HG02610 (cell line): ENCODE measurements around the gene ACTRT3.

Experiments
- ATAC-seq: cut with Tn5 transposase; IDR thresholded peaks from one replicate; pipeline ENCODE4 v1.9.1; 2021; ENCODE audit warnings: mild to moderate bottlenecking, moderate library complexity; ENCODE audit not compliant: unreplicated experiment

The ACTRT3 gene

DNA sequence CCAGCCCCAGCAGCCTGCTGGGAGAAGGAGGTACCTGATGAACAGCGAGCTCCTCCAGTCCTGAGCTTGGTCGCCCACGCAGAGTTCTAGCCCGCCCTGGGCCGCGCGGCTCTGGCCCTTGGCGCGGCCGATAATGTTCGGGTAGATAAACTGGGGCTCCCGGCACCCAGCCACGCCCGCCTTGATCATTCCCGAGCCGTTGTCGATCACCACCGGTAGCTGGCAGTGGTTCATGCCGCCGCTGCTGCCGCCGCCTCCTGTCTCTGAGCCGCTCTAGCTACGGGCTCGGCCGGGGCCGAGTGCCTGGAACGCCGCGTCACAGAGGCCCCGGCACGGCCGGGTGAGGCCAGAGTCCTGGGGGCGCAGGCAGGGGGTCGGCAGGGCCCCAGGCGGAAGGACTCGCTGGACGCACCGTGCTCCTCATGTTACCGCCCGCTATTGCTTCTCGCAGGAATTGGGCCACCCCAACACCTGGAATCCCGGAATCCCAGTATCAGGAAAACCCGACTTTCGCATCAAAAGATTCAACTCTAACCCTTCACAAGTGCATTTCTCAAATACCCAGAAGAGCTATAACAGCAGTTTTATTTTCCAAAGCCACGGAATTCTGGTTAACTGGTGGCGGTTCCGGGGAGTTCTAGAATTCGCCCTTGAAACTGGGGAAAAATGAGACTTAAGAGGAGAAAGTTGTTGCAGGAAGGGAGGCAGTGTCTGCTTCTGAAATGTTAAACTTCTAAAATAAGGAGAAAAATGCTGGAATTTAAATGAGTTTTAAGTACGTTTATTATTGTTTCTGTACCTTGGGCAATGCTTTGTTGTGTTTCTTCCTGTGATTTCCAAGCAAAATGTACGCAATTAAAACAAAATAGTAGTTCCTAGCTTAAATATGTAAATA lies at the start of gene ACTRT3:
ACTRT3 (minus strand) TSS at position 275 of the 895 bp plus-strand sequence; CDS start at position 234, 41 bp downstream.
- ATAC-seq, result peak; percentile 28

DNA sequence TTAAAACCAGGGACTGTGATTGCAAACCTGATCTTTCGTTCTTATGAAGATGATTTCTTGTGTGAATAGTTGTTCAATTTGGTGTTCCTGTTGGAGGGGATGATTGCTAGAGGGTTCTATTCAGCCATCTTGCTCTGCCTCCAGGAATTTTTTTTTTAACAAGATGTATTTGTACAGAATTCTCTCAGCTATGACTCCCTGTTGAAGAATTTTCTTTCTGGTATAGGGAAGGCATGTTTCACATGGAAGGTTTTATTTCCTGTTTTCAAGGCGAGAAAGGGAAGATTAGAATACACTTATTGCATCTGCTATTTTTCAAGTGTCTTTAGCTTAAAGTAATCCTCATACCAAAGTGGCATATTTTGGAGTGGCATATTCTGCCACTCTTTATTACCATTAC lies 49.0 kb upstream of the ACTRT3 start:
- no peak for ATAC-seq

DNA sequence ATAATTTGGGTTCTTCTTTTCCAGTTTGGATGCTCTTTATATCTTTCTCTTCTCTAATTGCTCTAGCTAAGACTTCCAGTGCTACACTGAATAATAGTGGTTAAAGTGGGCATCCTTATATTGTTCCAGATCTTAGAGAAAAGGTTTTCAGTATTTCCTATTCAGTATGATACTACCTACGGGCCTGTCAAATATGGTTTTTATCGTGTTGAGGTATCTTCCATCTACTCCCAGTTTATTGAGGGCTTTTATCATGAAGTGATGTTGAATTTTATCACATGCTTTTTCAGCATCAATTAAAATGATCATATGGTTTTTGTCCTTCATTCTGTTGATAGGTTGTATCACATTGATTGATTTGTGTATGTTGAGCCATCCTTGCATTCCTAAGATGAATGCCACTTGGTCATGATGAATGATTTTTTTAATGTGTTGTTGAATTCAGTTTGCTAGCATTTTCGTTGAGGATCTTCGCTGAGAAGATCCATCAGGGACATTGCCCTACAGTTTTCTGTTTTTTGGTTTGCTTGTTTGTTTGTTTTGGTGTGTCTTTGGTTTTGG lies 46.3 kb upstream of the ACTRT3 start:
- no peak for ATAC-seq

DNA sequence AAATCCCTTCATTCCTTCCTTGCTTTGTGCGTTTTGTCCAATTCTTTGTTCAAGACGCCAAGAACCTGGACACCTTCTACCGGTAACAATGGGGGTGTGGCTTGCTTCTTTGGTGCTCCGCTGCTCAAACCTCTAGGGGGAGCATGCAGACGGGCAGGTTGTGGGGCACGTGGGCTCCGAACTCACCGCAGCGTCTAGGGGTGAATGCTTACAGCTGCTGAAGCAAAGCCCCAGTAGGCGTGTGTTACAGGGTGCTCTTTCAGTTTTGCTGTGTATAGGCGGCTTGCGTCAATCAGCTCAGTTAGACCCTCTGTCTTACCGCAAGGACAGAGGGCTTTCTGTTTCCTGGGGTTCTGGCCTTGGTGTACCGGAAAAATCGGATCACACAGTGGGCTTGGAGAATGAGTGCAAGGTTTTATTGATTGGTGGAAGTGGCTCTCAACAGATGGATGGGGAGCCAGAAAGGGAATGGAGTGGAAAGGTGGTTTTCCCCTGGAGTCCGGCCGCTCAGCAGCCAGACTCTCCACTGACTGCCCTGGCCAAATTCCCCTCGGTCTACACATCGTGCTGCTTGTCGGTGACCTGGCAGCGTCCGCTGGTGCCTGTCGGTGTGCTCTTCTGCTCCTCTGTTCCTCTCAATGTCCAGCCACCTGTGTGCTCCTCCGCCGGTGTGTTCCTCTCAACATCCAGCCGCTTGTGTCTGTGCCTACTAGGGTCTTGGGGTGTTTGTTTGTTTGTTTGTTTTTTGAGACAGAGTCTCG lies 44.6 kb upstream of the ACTRT3 start:
- peak; percentile 93 for ATAC-seq

DNA sequence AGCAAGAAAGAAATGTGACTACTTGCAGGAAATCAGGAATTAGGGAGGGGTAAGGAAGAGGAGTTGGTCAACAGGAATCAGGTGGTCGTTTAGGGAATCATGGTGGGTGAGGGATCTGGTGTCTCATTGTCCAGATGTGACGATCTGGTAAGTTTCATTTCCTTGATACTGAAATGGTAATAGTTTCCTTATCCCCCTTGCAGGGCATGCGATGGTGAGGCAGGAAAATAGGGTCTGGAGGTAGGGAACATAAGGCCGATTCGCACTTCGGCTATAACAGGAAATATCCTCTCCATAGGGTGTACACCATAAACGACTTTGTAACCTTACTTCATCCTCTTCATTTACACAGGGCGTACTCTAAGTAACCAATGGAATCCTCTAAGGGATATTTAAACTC lies 43.9 kb upstream of the ACTRT3 start:
- ATAC-seq, result no peak

DNA sequence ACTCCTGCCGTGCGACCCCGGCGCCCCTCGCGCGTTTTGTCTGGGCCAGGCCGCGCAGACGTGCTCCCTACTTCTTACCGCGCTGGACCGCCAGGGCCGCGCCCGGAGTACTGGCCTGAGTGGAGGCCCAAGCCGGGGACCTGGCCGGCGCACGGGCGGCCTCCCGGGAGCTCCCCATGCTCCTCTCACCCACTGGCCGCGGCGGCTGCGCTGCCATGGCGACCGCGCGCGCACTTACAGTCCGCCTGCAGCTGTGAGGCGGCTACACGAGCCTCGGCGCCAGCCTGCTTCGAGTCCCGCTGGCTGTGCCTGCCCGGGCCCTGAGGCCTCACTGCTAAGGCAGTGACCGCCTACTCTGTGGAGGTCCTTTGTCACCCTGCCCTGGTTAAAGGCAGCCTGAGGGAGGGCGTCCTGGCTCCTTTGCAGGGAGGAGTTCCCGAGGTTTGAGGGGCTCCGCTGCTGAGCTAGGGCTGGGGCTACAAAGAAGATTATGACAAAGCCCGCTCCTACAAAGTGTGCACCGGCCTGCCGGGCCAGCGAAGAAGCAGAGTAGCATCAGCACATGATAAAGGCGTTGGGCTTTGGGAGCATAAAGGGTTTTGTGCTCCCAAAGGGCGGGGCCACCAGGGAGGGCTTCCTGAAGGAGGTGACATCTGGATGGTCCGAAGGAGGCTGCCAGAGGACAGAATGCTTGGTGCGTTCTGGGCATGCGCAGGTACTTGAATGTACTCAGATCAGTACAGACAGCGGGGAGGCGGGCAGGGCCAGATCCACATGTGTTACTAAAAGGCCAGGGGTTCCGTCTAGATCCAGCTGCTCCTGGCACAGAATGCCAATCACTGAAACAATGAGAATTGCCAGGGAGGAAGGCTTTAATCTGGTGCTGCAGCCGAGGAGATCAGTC lies 43.2 kb upstream of the ACTRT3 start, which contains the start of the genes LRRC34 and LRRIQ4:
LRRC34 (minus strand) TSS at position 573 of the 904 bp plus-strand sequence; CDS start at position 217, 356 bp downstream.
LRRIQ4 (plus strand) TSS at position 539 of the 904 bp plus-strand sequence. CDS start 9,052 bp downstream, outside the sequence.
- ATAC-seq, result peak; percentile 64

DNA sequence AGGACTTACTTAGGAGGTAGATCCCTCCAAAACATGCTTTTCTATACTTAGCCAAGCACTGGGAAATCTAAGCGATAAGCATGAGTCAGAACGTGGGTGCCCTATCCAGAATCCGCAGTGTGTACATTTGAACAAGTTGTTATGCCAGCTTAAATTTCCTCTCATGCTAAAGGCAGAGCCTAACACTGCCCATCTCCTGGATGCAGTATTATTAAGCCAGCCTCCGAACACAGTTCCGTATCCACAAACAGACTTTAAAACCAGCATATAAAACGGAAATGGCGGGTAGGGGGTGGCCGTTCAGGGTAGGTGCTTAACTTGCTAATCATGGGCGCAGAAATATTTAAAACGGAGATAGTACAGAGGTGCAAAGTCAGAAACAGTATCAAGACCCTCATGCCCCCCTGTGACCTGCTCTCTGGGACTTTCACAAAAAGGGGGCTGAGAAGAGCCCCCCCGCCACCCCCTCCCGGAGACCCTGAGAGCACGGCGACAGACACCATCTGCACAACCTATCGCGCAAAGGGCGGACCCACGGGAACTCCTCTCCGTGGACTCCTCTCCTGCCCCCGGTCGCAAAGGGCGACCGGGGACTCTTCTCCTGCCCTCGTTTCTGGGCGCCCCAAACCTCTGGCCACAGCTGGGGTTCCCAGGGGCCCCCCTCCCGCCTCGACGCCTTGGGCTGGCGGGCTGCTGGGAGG lies 42.4 kb upstream of the ACTRT3 start:
- ATAC-seq, result peak; percentile 4

DNA sequence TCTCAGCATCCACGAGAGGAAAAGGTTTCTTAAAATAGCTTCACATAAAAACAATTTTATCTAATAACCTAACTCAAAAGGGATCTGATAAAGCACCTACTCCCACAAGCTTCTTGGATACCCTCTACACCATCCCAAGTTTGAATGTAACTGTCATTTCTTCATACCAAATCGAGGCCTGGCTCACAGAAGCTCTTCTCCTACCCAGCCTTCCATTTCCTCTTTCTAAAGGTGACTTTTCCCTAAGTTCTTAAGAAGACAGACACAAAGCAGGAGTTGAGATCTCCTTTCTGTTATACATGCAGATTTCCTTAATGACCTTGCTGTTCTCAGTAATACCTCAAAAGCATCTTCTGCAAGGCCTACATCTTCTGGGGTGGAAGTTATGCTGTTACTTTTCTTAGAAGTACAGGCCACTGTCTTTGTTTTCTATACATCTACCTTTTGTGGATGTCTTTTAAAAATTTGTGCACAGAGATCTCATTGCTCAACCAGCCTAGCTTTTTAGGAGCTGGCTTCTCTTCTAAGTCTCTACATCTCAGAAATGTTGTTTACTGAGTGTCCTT lies 40.0 kb upstream of the ACTRT3 start:
- no peak for ATAC-seq

DNA sequence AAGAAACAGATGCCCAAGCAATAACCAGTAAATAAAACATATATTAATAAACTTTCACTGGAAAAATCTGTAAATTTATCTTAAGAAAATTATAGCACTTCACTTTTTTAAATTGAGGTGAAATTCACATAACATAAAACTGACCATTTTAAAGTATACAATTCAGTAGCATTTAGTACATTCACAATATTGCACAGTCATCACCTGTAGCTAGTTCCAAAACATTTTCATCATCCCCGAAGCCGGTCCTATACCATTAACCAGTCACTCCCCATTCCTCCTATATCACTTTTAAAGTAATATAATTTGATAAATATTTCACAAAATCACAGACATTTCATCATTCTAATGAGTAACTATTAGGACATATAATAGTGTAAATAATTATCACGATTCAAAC lies 35.3 kb upstream of the ACTRT3 start:
- no peak for ATAC-seq

DNA sequence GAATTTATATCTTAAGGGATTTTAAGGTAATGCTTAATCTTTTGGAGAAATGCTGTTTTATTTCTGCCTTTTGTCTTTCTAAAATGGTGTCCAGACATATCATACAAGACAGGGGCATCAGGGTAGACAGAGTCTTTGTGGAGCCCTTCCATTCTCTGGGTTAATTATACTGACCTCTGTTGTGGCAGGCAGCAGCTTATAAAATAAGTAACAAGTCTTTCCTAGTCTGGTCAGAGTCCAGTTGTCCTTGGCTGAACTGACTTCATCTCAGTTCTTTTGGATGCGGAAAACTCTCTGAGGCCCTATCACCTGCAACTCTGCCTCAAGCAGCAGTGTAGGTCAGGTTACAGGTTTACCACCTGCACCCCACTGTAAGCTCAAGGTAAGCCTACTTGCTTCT lies 23.0 kb upstream of the ACTRT3 start:
- ATAC-seq, result no peak

DNA sequence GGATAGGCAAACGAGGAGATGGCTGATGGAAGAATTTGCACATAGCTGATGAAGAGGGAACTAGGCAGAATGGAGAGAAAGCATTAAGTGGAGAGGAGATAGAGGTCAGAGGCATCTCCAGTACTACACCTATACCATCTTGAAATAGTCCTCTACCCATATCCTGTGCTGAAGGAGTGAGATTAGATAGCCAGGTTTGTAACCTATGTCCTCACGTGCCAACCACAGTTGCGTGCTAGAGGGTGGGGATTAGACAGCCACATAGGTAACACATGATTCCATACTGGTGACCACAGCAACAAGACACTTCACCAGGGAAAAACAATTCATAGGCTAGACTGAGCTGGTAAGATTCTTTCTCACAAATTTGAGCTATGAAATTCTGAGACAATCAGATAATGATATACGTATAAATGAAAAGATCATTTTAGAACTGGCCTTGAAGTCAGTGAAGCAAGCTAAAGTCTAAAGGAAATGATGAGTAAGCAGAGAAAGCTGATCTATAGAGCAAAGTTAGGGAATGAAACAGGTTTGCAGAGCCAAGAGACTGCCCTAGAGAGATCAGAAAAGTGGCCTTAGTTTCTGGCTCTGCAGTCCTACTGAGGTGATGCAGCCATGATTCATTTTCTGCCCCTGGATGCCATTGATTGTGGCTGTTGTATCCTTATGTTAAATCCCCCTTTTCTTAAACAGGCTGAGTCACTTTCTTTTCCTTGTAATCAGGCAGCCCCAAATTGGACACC lies 21.5 kb upstream of the ACTRT3 start:
- ATAC-seq, result no peak

DNA sequence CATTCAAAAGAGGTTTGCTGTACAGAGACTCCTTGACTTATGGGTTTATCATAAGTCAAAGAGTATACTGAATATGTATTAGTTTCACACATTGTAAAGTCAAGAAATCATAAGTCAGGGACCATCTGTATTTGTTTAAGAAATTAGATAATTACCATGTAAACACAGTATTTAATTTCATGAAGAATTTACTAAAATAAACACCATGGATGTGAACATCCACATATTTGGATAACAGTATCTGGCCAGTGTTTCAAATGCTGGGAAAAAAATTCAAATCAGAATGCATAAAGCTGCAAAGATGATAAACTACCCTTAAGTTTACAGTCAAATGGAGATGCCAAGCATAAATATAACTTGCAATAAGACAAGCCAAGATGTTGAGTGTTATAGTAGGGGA lies 20.9 kb upstream of the ACTRT3 start:
- ATAC-seq, result no peak

DNA sequence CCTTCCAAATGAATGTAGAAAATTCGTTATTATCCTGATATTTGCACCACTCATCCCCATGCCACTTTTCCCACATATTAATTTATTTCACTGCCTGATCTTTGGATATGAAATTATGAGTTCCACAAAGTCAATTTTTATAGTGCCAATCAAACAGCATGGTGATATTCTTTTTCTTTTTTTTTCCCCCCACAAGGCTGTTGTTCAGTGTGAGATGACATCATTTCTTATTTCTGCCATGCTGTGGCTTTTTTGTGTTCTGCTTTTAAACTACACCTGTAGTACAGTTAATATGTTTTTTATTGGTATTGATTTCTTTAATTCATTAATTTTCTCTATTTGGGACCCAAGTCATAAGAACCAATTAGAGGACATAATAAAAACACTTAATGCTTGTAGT lies 18.4 kb upstream of the ACTRT3 start:
- no peak for ATAC-seq

DNA sequence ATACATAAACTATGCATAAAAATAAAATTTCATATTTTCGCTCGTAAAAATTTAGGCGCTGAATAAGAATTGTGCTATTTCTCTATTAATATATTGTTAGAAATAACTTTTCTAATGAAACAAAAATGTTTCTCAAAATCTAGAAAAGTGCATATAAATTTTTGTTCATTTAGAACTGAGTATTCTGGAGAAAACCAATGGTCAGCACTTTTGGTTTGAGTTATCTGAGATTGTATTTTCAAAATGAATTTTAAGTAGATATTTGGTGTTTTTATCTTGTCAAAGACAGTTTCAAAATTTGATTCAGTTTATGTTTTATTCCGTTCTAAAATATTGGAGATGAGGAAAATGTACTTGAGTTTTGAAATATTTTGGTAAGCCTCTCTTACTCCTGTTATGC lies 17.8 kb upstream of the ACTRT3 start:
- ATAC-seq, result no peak

DNA sequence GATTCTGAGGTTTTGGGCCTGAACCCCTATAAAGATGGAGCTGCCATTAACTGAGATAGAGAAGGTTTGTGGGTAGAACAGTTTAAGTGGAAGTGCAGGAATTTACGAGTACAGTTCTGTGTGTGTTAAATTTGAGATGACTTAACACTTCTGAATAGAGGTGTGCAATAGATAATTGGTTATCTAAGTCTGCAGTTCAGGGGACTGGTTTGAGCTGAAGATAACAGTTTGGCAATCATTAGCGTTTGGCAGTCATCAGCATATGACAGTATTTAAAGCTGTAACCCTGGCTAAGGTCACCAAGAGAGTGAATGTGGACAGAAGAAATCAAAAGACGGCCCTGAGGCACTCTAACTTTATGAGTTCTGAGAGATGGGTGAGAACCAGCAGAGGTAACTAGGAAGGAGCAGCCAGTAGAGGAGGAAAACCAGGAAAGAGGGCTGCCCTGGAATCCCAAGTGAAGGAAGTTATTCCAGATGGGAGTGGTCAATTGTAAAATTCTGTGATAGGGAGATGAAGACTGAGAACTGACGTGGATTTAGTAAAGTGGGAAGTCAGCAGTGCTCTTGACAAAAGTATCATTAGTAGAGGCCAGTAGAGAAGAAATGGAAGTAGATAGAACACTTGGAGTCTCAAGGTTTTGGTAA lies 12.0 kb upstream of the ACTRT3 start:
- ATAC-seq, result no peak

DNA sequence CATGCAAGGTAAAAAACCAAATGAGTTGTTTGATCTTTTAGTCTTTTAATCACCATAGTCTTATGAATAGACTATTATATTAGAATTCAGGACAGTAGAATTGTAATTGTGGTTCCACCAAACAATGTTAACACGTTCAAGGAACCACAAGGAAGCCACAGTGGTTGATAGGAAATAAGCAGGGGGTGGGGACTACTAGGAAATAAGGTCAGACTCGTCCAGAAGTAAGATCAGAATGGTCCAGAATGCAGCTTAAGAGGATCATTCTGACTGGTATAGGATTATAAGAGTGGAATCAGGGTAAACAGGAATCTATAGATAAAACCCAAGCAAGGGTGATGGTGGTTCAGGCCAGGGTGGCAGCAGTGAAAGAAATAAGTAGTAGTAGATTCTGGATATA lies 11.4 kb upstream of the ACTRT3 start:
- ATAC-seq, result no peak

DNA sequence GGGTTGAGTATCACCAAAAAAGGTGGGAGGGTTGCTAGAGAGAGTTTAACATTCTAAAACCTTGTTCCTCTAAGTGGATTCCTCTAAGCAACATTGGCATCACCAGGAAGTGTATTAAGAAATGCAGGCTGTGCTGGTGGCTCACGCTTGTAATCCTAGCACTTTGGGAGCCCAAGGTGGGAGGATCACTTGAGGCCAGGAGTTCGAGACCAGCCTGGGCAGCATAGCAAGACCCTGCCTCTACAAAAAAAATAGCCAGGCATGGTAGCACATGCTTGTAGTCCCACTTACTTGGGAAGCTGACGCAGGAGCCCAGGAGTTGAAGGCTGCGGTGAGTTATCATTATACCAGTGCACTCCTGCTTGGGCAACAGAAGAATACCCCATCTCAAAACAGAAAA lies 8.5 kb upstream of the ACTRT3 start:
- no peak for ATAC-seq

DNA sequence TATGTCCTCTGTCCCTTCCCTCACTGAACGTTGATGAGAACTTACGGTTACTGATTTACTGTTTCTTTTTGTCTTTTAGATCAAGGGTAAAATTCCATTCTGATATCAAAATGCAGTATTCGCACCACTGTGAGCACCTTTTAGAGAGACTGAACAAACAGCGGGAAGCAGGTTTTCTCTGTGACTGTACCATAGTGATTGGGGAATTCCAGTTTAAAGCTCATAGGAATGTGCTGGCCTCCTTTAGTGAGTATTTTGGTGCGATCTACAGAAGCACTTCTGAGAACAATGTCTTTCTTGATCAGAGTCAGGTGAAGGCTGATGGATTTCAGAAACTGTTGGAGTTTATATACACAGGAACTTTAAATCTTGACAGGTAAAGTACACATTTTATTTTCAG lies 4.8 kb upstream of the ACTRT3 start:
- ATAC-seq, result no peak
